ENCODE measurements around the gene INSIG1. TPM values are rescaled to one million over a fixed set of nuclear protein-coding genes. Genes with fewer than 3 reads are reported as not detected.

The INSIG1 gene
- total RNA-seq, 1 donor = 79.6 TPM

- peak overlapping the region; percentile 79 for H3K4me3 ChIP-seq (ENCODE audit: low read depth, low read length)
- no peak for DNase-seq (ENCODE audit: low read depth)
- TF ChIP-seq CTCF (IDR thresholded peaks at IDR 0.05; ENCODE audit: insufficient read depth, low read length) = no peak
Measured at GRCh38 chr7:155299535-155300202, 2.0 kb downstream of the INSIG1 start.

- TF ChIP-seq CTCF (IDR thresholded peaks at IDR 0.05; ENCODE audit: insufficient read depth, low read length) = no peak
- DNase-seq (ENCODE audit: low read depth) = no peak
- H3K4me3 ChIP-seq (ENCODE audit: low read depth, low read length) = peak overlapping the region; percentile 79
Measured at GRCh38 chr7:155300641-155301452, 3.2 kb downstream of the INSIG1 start.

- no peak overlapping the region for H3K4me3 ChIP-seq (ENCODE audit: low read depth, low read length)
- DNase-seq (ENCODE audit: low read depth) = no peak
- TF ChIP-seq CTCF (IDR thresholded peaks at IDR 0.05; ENCODE audit: insufficient read depth, low read length) = no peak
Measured at GRCh38 chr7:155303039-155303593, 5.4 kb downstream of the INSIG1 start.

- no peak for DNase-seq (ENCODE audit: low read depth)
- TF ChIP-seq CTCF (IDR thresholded peaks at IDR 0.05; ENCODE audit: insufficient read depth, low read length) = no peak
Measured at GRCh38 chr7:155303897-155304296, 6.2 kb downstream of the INSIG1 start.

GRCh38 chr7:155305231-155305904 lies 7.7 kb downstream of the INSIG1 start:
- H3K4me3 ChIP-seq (ENCODE audit: low read depth, low read length) = no peak overlapping the region
- DNase-seq (ENCODE audit: low read depth) = no peak
- no peak for TF ChIP-seq CTCF (IDR thresholded peaks at IDR 0.05; ENCODE audit: insufficient read depth, low read length)

More at GRCh38 chr7:155303897-155304296, 6.2 kb downstream of the INSIG1 start:
- no peak overlapping the region for H3K4me3 ChIP-seq (ENCODE audit: low read depth, low read length)

GRCh38 chr7:155306673-155307470 lies 9.2 kb downstream of the INSIG1 start:
- H3K4me3 ChIP-seq (ENCODE audit: low read depth, low read length) = no peak overlapping the region
- no peak for TF ChIP-seq CTCF (IDR thresholded peaks at IDR 0.05; ENCODE audit: insufficient read depth, low read length)
- no peak for DNase-seq (ENCODE audit: low read depth)
